ENCODE results near the gene MAN1A2.

Gene MAN1A2

GRCh38 chr1:117572546-117572945 is 205.3 kb downstream of the MAN1A2 start:
- no peak overlapping the region for H3K4me3 ChIP-seq (ENCODE audit: low read depth, low read length)
- CTCF ChIA-PET = no interaction called here
- H3K27ac ChIP-seq (ENCODE audit: extremely low read depth, low read depth, low read length) = no peak overlapping the region

GRCh38 chr1:117573386-117574023 is 206.3 kb downstream of the MAN1A2 start:
- ChIA-PET CTCF (no interaction called here), POLR2A (no interaction called here)
- H3K36me3 ChIP-seq (ENCODE audit: control insufficient read depth in 2 of 2, insufficient read depth in 1 of 2, low read length in 2 of 2) = no peaks in the 10 kb centered on the region
- no peak overlapping the region for H3K4me3 ChIP-seq (ENCODE audit: low read depth, low read length)
- H3K9me3 ChIP-seq (ENCODE audit: control insufficient read depth, insufficient read depth, low read depth, low read length) = no peaks in the 10 kb centered on the region
- no peak overlapping the region for H3K27ac ChIP-seq (ENCODE audit: extremely low read depth, low read depth, low read length)
- H3K4me1 ChIP-seq (ENCODE audit: control insufficient read depth, insufficient read depth, low read length) = no peaks in the 10 kb centered on the region
- TF ChIP-seq ZNF555 (tag by site-specific recombination; conservative IDR thresholded peaks at IDR 0.05) (no peak), ZBTB20 (tag by site-specific recombination; IDR thresholded peaks at IDR 0.05) (peak; percentile 65), ZSCAN30 (tag by site-specific recombination; IDR thresholded peaks at IDR 0.05) (no peak), GLI4 (tag by site-specific recombination; IDR thresholded peaks at IDR 0.05) (no peak), ZNF157 (tag by site-specific recombination; IDR thresholded peaks at IDR 0.05) (no peak), ZBTB17 (tag by site-specific recombination; IDR thresholded peaks at IDR 0.05) (no peak), ZIC2 (tag by site-specific recombination; IDR thresholded peaks at IDR 0.05) (peak; percentile 68), ZNF148 (tag by site-specific recombination; IDR thresholded peaks at IDR 0.05; ENCODE audit: borderline replicate concordance) (no peak)
- TF ChIP-seq, protein P1, sequence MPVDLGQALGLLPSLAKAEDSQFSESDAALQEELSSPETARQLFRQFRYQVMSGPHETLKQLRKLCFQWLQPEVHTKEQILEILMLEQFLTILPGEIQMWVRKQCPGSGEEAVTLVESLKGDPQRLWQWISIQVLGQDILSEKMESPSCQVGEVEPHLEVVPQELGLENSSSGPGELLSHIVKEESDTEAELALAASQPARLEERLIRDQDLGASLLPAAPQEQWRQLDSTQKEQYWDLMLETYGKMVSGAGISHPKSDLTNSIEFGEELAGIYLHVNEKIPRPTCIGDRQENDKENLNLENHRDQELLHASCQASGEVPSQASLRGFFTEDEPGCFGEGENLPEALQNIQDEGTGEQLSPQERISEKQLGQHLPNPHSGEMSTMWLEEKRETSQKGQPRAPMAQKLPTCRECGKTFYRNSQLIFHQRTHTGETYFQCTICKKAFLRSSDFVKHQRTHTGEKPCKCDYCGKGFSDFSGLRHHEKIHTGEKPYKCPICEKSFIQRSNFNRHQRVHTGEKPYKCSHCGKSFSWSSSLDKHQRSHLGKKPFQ (tag by site-specific recombination; IDR thresholded peaks at IDR 0.05) = no peak

More at GRCh38 chr1:117572546-117572945, 205.3 kb downstream of the MAN1A2 start:
- TF ChIP-seq EGR2 (tag by site-specific recombination; IDR thresholded peaks at IDR 0.05; ENCODE audit: low read depth) = no peak
- no peak for TF ChIP-seq ZNF169 (tag by site-specific recombination; IDR thresholded peaks at IDR 0.05)
- no peak for TF ChIP-seq SP3 (tag by site-specific recombination; IDR thresholded peaks at IDR 0.05)
- TF ChIP-seq, protein P2, sequence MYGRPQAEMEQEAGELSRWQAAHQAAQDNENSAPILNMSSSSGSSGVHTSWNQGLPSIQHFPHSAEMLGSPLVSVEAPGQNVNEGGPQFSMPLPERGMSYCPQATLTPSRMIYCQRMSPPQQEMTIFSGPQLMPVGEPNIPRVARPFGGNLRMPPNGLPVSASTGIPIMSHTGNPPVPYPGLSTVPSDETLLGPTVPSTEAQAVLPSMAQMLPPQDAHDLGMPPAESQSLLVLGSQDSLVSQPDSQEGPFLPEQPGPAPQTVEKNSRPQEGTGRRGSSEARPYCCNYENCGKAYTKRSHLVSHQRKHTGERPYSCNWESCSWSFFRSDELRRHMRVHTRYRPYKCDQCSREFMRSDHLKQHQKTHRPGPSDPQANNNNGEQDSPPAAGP (tag by site-specific recombination; IDR thresholded peaks at IDR 0.05) = no peak
- TF ChIP-seq PRDM4 (tag by site-specific recombination; IDR thresholded peaks at IDR 0.05) = no peak
- TF ChIP-seq, protein P3, sequence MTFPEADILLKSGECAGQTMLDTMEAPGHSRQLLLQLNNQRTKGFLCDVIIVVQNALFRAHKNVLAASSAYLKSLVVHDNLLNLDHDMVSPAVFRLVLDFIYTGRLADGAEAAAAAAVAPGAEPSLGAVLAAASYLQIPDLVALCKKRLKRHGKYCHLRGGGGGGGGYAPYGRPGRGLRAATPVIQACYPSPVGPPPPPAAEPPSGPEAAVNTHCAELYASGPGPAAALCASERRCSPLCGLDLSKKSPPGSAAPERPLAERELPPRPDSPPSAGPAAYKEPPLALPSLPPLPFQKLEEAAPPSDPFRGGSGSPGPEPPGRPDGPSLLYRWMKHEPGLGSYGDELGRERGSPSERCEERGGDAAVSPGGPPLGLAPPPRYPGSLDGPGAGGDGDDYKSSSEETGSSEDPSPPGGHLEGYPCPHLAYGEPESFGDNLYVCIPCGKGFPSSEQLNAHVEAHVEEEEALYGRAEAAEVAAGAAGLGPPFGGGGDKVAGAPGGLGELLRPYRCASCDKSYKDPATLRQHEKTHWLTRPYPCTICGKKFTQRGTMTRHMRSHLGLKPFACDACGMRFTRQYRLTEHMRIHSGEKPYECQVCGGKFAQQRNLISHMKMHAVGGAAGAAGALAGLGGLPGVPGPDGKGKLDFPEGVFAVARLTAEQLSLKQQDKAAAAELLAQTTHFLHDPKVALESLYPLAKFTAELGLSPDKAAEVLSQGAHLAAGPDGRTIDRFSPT (tag by site-specific recombination; IDR thresholded peaks at IDR 0.05) = no peak
- TF ChIP-seq KLF7 (tag by site-specific recombination; IDR thresholded peaks at IDR 0.05; ENCODE audit: borderline replicate concordance) = no peak
- TF ChIP-seq, protein P4, sequence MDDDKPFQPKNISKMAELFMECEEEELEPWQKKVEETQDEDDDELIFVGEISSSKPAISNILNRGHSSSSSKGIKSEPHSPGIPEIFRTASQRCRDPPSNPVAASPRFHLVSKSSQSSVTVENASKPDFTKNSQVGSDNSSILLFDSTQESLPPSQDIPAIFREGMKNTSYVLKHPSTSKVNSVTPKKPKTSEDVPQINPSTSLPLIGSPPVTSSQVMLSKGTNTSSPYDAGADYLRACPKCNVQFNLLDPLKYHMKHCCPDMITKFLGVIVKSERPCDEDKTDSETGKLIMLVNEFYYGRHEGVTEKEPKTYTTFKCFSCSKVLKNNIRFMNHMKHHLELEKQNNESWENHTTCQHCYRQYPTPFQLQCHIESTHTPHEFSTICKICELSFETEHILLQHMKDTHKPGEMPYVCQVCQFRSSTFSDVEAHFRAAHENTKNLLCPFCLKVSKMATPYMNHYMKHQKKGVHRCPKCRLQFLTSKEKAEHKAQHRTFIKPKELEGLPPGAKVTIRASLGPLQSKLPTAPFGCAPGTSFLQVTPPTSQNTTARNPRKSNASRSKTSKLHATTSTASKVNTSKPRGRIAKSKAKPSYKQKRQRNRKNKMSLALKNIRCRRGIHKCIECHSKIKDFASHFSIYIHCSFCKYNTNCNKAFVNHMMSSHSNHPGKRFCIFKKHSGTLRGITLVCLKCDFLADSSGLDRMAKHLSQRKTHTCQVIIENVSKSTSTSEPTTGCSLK (tag by site-specific recombination; IDR thresholded peaks at IDR 0.05) = no peak
- TF ChIP-seq, protein P5, sequence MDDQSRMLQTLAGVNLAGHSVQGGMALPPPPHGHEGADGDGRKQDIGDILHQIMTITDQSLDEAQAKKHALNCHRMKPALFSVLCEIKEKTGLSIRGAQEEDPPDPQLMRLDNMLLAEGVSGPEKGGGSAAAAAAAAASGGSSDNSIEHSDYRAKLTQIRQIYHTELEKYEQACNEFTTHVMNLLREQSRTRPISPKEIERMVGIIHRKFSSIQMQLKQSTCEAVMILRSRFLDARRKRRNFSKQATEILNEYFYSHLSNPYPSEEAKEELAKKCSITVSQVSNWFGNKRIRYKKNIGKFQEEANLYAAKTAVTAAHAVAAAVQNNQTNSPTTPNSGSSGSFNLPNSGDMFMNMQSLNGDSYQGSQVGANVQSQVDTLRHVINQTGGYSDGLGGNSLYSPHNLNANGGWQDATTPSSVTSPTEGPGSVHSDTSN (CRISPR knock-in tag; IDR thresholded peaks at IDR 0.05) = no peak
- POLR2A ChIA-PET = interaction anchor here (0.6 kb wide), 1 partner anchor 134 kb away, joined by 3 read pairs; no protein-coding TSS in a partner anchor
- Histone ChIP-seq H3K9me3 (ENCODE audit: control insufficient read depth, insufficient read depth, low read depth, low read length) (no peaks in the 10 kb centered on the region), H3K4me1 (ENCODE audit: control insufficient read depth, insufficient read depth, low read length) (no peaks in the 10 kb centered on the region), H3K36me3 (ENCODE audit: control insufficient read depth in 2 of 2, insufficient read depth in 1 of 2, low read length in 2 of 2) (no peaks in the 10 kb centered on the region)
